Melanocyte of skin (primary cell): ENCODE results near the gene NGF. TPM values are rescaled to one million over a fixed set of nuclear protein-coding genes. Genes with fewer than 3 reads are reported as not detected.

Source experiments
- total RNA-seq, 2 donors: library from RNA; depleted of rRNA; stranded (reverse); fragments of >200 nt; gene quantifications; 2 replicates each; pipeline ENCODE4 v1.2.3, GENCODE V29; 2012

Gene NGF
- not detected for total RNA-seq

GRCh38 chr1:115337633-115338456, at the start of gene NGF:
TSS of gene NGF (minus strand) at chr1:115338249. CDS start at chr1:115286795, 51,454 bp downstream.

Other genes with a start within 250 kb of the NGF start
- gene TSPAN2, start 248.7 kb downstream of the NGF start, total RNA-seq: not detected